SK-N-SH treated with all-trans-retinoic acid at 6 μM for 48 hours (cell line): ENCODE measurements around the gene CEP128.

Source experiments
- ATAC-seq: fragments of 200-7000 bp; cut with Tn5 transposase; 3 replicates; pipeline ENCODE4 v1.9.1; 2020; ENCODE audit warnings: mild to moderate bottlenecking, moderate library complexity
- ARNTL ChIP-seq: fragments of 450-650 bp; formaldehyde crosslinking; IDR thresholded peaks from 2 replicates; pipeline ENCODE4 v1.5.0; 2020; ENCODE audit warnings: low read depth, mild to moderate bottlenecking, moderate library complexity, borderline replicate concordance
- BACH2 ChIP-seq: fragments of 250-450 bp; sonication (Bioruptor Pico); IDR thresholded peaks from 2 replicates; pipeline ENCODE4 v1.9.0; 2021; ENCODE audit warnings: mild to moderate bottlenecking, borderline replicate concordance
- CREB5 ChIP-seq: fragments of 250-450 bp; sonication (Bioruptor Pico); IDR thresholded peaks from 2 replicates; pipeline ENCODE4 v1.5.1; 2020; ENCODE audit warnings: low read depth, mild to moderate bottlenecking, moderate library complexity
- CSDC2 ChIP-seq: fragments of 250-450 bp; sonication (Bioruptor Pico); IDR thresholded peaks from 2 replicates; pipeline ENCODE4 v1.5.0; 2020; ENCODE audit warnings: mild to moderate bottlenecking, moderate library complexity
- CSRNP3 ChIP-seq: fragments of 250-450 bp; sonication (Bioruptor Pico); IDR thresholded peaks from 2 replicates; pipeline ENCODE4 v1.5.1; 2021; ENCODE audit warnings: mild to moderate bottlenecking, moderate library complexity
- GLIS3 ChIP-seq: fragments of 250-450 bp; sonication (Bioruptor Pico); IDR thresholded peaks from 2 replicates; pipeline ENCODE4 v1.5.0; 2020; ENCODE audit warnings: mild to moderate bottlenecking, moderate library complexity
- ISL1 ChIP-seq: fragments of 250-450 bp; sonication (Bioruptor Pico); IDR thresholded peaks from 2 replicates; pipeline ENCODE4 v2.1.2; 2022; ENCODE audit warnings: mild to moderate bottlenecking, moderate library complexity
- PATZ1 ChIP-seq: fragments of 250-450 bp; sonication (Bioruptor Pico); IDR thresholded peaks from 2 replicates; pipeline ENCODE4 v1.8.0; 2020; ENCODE audit warnings: mild to moderate bottlenecking, moderate library complexity, borderline replicate concordance
- POU6F1 ChIP-seq: fragments of 250-450 bp; sonication (Bioruptor Pico); IDR thresholded peaks from 2 replicates; pipeline ENCODE4 v1.8.0; 2021; ENCODE audit warnings: low read depth, mild to moderate bottlenecking, moderate library complexity, borderline replicate concordance
- RARB ChIP-seq: fragments of 250-450 bp; sonication (Bioruptor Pico); IDR thresholded peaks from 2 replicates; pipeline ENCODE4 v1.8.0; 2021; ENCODE audit warnings: mild to moderate bottlenecking, moderate library complexity
- SNAI2 ChIP-seq: fragments of 250-450 bp; sonication (Bioruptor Pico); IDR thresholded peaks from 2 replicates; pipeline ENCODE4 v1.5.0; 2020; ENCODE audit warnings: mild to moderate bottlenecking, moderate library complexity
- TCF4 ChIP-seq: fragments of 250-450 bp; sonication (Bioruptor Pico); IDR thresholded peaks from 2 replicates; pipeline ENCODE4 v1.8.0; 2021; ENCODE audit warnings: mild to moderate bottlenecking, moderate library complexity, borderline replicate concordance
- TOX ChIP-seq: fragments of 250-450 bp; sonication (Bioruptor Pico); IDR thresholded peaks from 2 replicates; pipeline ENCODE4 v1.8.0; 2021; ENCODE audit warnings: mild to moderate bottlenecking, moderate library complexity, borderline replicate concordance
- TSHZ2 ChIP-seq: fragments of 250-450 bp; sonication (Bioruptor Pico); IDR thresholded peaks from 2 replicates; pipeline ENCODE4 v1.5.0; 2020; ENCODE audit warnings: mild to moderate bottlenecking, moderate library complexity
- ZC3H10 ChIP-seq: fragments of 250-450 bp; sonication (Bioruptor Pico); IDR thresholded peaks from 2 replicates; pipeline ENCODE4 v1.5.1; 2021; ENCODE audit warnings: mild to moderate bottlenecking, moderate library complexity
- ZFP3 ChIP-seq: fragments of 250-450 bp; sonication (Bioruptor Pico); IDR thresholded peaks from 2 replicates; pipeline ENCODE4 v1.5.0; 2020; ENCODE audit warnings: mild to moderate bottlenecking, moderate library complexity
- ZFP30 ChIP-seq: fragments of 450-650 bp; formaldehyde crosslinking; IDR thresholded peaks from 2 replicates; pipeline ENCODE4 v1.5.0; 2022; ENCODE audit warnings: mild to moderate bottlenecking, moderate library complexity
- ZNF565 ChIP-seq: fragments of 450-650 bp; formaldehyde crosslinking; conservative IDR thresholded peaks from 2 replicates; pipeline ENCODE4 v1.5.0; 2020; ENCODE audit warnings: low read depth, mild to moderate bottlenecking, moderate library complexity
- ZNF70 ChIP-seq: fragments of 450-650 bp; formaldehyde crosslinking; IDR thresholded peaks from 2 replicates; pipeline ENCODE4 v1.5.0; 2020; ENCODE audit warnings: mild to moderate bottlenecking, moderate library complexity
- ZNF8 ChIP-seq: fragments of 450-650 bp; formaldehyde crosslinking; IDR thresholded peaks from 2 replicates; pipeline ENCODE4 v1.5.0; 2020; ENCODE audit warnings: mild to moderate bottlenecking, moderate library complexity

CEP128 gene

GRCh38 chr14:80483331-80483730, 458.2 kb downstream of the CEP128 start:
- ATAC-seq, result no peak
- TF ChIP-seq PATZ1 (CRISPR knock-in tag), result no peak
- TF ChIP-seq TSHZ2 (CRISPR knock-in tag), result no peak
- TF ChIP-seq ZFP30, result no peak
- no peak for TF ChIP-seq ZFP3 (CRISPR knock-in tag)
- no peak for TF ChIP-seq ZNF565 (CRISPR knock-in tag)
- TF ChIP-seq BACH2 (CRISPR knock-in tag), result no peak
- TF ChIP-seq ZNF8 (CRISPR knock-in tag), result no peak
- TF ChIP-seq CREB5 (CRISPR knock-in tag), result no peak
- TF ChIP-seq CSRNP3 (CRISPR knock-in tag), result no peak
- no peak for TF ChIP-seq TCF4 (CRISPR knock-in tag)
- TF ChIP-seq POU6F1 (CRISPR knock-in tag), result no peak
- TF ChIP-seq ZNF70, result no peak
- no peak for TF ChIP-seq RARB
- TF ChIP-seq ARNTL, result no peak
- TF ChIP-seq CSDC2 (CRISPR knock-in tag), result no peak
- TF ChIP-seq GLIS3, result no peak
- TF ChIP-seq ZC3H10, result no peak
- no peak for TF ChIP-seq TOX (CRISPR knock-in tag)
- no peak for TF ChIP-seq ISL1 (CRISPR knock-in tag)
- no peak for TF ChIP-seq SNAI2 (CRISPR knock-in tag)

GRCh38 chr14:80477388-80478160, 464.0 kb downstream of the CEP128 start:
- no peak for ATAC-seq
- TF ChIP-seq GLIS3 (no peak), TSHZ2 (CRISPR knock-in tag) (no peak), CREB5 (CRISPR knock-in tag) (no peak), CSDC2 (CRISPR knock-in tag) (no peak), TCF4 (CRISPR knock-in tag) (no peak)
